22Rv1 (cell line): Measurements from ENCODE around the gene RAD51B.

Experiments used
- ZFX ChIP-seq: fragments of 450-650 bp; IDR thresholded peaks from 2 replicates; pipeline ENCODE4 v1.6.1; 2017; ENCODE audit warnings: antibody characterized with exemption, borderline replicate concordance
- TF ChIP-seq, protein P1 (sequence below): fragments of 450-650 bp; IDR thresholded peaks from 2 replicates; pipeline ENCODE4 v1.5.1; 2017; ENCODE audit warnings: mild to moderate bottlenecking

DNA sequence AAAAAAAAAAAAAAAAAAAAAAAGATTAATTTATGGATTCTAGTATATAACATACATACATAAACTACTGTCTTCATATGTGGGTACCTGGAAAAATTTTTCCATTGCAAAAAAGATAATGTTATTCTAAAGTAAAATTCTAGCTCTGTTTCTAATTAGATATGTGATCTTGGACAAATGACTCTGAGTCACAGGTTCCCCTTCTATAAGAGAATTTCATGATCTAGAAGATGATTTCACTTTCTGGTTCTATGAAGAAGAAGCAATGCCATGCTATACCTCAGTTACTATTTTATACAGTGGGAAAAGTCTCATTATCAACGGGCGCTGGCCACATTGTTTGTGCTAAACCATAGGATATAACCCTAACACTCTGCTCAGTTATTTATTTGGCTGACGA is 622.0 kb downstream of the RAD51B start:
- TF ChIP-seq, protein P1, sequence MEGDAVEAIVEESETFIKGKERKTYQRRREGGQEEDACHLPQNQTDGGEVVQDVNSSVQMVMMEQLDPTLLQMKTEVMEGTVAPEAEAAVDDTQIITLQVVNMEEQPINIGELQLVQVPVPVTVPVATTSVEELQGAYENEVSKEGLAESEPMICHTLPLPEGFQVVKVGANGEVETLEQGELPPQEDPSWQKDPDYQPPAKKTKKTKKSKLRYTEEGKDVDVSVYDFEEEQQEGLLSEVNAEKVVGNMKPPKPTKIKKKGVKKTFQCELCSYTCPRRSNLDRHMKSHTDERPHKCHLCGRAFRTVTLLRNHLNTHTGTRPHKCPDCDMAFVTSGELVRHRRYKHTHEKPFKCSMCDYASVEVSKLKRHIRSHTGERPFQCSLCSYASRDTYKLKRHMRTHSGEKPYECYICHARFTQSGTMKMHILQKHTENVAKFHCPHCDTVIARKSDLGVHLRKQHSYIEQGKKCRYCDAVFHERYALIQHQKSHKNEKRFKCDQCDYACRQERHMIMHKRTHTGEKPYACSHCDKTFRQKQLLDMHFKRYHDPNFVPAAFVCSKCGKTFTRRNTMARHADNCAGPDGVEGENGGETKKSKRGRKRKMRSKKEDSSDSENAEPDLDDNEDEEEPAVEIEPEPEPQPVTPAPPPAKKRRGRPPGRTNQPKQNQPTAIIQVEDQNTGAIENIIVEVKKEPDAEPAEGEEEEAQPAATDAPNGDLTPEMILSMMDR, result no peak
- TF ChIP-seq ZFX, result no peak
